DMS53 treated with DMSO at 0.1 percent for 48 hours (cell line): ENCODE data around the gene PSMD13.

Source experiments
- DNase-seq: peaks from one replicate; lab custom pipeline; 2025; ENCODE audit not compliant: unreplicated experiment; lab: John Stamatoyannopoulos, UW

The PSMD13 gene

GRCh38 chr11:241634-242033 is 4.9 kb downstream of the PSMD13 start:
- no peak for DNase-seq

DNA sequence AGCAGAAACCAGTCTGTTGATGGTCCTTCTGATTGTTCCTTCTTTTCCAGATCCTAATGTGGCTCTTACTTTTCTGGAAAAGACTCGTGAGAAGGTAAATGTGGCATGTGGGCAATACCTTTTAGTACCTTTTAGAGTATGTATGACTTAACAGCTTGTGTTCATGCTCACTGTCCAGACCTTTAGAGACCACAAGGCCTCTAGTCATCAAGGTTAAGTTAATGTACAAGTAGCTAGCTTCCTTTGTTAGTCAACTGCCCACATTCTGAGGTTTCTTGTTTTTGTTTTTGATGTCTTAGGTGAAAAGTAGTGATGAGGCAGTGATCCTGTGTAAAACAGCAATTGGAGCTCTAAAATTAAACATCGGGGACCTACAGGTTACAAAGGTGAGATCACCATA is 7.6 kb downstream of the PSMD13 start:
- DNase-seq = no peak

GRCh38 chr11:249062-249461 is 12.3 kb downstream of the PSMD13 start:
- DNase-seq = no peak

DNA sequence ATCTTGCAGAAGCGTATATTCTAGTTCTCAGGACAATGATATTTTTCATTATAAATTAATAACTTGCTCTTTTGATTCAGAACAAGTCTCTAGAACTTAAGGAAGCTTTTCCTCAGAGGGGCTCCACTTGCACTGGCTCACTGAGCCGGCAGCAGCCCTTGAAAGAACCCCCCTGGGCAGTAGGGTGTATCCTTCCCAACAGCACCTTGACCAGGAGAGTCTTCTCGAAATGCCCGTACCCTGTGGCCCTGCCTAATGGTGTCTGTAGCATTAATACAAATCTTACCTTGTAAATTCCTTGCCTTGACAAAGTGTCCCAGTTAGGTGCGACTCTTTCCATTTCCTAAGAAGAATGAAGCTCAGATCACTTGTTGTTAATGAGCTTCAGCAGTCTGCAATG is 13.5 kb downstream of the PSMD13 start:
- DNase-seq = no peak

DNA sequence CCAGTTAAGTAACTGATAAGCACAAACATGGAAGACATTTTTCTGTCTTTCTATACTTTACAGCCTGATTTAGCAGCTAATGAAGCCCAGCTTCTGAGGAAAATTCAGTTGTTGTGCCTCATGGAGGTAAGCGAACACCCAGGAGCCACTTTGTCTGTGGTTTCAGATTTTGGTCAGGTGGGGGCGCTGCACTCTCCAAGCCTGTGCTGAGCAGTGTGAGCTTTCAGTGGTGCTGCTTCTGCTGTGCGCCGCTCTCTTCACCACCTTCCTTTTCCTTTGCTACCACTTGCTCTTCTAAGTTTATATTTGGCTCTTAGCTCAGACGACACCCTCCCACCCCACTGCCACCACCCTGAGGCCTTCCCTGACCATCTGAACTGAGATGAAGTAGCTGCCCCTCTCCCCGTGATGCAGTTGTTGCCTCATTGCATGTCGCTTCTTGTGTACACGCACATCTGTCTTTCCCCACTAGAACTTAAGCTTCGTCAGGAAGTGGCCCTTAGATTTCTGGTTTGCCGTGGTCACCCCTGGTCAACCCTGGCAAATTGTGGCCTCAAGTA is 14.0 kb downstream of the PSMD13 start:
- peak; percentile 51 for DNase-seq

- no peak for DNase-seq
These were observed 14.8 kb downstream of the PSMD13 start for GRCh38 chr11:251550-251949.

DNA sequence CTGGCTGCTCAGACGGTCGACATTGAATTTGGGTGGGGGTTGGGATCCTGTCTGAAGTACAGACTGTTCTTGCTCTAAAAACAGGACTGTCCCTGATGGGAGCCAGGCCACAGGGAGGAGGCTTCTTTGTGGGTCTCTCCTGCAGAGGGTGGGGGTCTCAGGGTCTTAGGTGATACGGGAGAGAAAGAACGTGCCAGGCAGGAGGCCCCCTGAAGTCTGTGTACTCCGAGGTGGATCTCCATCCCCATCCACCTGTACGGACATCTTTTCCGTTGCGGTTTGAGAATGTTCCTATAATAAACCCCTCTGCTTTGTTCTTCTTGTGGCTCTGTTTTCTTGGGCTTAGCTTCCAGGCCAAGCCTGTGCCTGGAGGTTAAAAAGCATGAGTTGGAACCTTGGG is 15.9 kb downstream of the PSMD13 start:
- DNase-seq = no peak

DNA sequence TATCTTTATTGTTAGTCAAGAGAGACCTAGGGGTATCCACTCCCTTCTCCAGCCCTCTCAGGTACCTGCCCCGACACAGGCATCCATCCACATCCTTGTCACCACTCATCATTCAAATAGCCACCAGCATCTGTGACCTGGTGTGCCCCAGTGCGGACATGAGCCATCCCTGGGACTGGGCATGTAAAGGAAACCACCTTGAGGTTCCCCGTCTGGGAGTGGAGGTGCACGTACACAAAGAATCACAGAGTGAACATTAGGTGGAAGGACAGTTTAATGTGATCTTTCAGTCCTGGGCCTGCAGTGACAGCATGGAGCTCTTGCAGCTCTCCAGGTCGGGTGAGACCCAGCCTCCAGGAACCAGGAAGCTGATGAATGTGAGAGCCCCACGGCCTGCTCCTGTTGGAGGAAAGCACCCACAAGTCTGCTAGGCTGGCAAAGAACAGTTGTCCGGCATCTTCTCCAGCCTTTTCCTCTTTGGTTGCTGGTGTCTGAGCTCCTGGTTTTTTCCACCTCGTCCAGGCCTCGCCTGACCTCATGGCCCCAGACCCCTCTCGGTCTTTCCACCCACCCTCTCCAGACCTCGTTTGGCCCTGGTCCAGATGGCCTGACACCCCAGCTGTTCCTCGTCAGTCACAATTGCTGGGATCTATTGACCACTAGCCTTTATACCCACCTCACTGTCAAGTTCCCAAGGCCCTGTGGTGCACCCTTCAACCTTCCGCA is 16.5 kb downstream of the PSMD13 start:
- no peak for DNase-seq

GRCh38 chr11:253886-254270 is 17.1 kb downstream of the PSMD13 start:
- DNase-seq = no peak

- no peak for DNase-seq
These were observed 18.4 kb downstream of the PSMD13 start for GRCh38 chr11:255176-255575.

DNA sequence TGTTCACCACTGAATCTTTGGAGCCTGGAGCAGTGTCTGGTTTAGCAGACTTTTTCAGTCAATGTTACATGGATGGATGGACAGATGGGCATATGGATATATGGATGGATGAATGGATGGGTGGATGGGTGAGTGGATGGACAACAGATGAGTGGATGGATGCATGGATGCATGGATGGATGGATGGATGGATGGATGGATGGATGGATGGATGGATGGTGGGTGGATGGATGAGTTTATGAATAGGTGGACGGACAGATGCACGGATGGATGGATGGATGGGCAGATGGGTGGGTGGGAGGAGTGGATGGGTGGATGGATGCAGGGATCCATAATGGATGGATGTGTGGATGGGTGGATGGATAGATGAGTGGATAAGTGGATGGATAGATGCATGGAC is 19.0 kb downstream of the PSMD13 start:
- no peak for DNase-seq

GRCh38 chr11:256952-257737 is 20.4 kb downstream of the PSMD13 start:
- DNase-seq = no peak

GRCh38 chr11:257766-258493 is 21.2 kb downstream of the PSMD13 start:
- no peak for DNase-seq

GRCh38 chr11:259413-259812 is 22.6 kb downstream of the PSMD13 start:
- no peak for DNase-seq

DNA sequence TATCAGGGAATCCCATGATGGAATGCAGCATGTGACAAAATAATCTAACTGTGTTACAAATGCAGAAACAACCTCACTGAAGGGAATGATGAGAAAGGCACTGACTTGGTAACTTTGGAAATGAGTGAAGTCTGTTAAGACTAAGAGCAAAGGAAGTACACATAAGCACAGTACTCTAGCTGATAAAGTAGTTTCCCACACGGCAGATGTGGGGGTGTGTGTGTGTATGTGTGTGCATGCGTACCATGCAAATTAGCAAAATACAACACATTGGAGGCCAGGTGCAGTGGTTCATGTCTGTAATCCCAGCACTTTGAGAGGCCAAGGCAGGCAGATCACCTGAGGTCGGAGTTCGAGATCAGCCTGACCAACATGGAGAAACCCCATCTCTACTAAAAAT is 24.8 kb downstream of the PSMD13 start:
- DNase-seq = no peak

DNA sequence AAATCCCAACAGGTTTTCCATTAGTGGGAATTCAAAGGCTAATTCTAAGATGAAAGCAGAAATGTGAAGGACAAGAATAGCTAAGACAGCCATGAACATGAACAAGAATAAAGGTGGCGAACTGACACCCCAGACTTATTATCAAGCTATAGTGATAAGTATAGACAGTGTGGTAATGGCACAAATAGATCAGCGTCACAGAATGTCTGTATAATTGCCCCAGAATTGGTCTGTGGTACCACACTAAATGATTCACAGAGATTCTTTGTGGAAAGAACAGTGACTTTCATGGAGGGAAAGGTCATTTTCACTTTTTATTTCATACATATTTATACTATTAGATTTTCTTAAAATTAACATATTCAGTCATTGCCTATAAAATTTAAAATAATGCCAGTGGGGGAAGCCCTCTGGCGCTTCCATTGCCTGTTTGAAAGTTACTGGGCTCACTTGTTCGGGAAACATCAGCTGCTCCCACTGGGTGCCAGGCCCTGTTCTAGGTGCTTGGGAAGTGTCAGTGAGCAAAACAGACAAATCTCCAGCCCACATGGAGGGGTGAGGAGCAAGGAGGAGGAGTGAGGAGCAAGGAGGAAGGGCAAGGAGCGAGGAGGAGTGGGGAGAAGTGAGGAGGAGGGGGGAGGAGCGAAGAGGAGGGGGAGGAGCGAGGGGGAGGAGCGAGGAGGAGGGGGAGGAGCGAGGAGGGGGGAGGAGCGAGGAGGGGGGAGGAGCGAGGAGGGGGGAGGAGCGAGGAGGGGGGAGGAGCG is 30.1 kb downstream of the PSMD13 start:
- DNase-seq = no peak

GRCh38 chr11:267491-267994 is 30.8 kb downstream of the PSMD13 start:
- peak; percentile 16 for DNase-seq

- peak; percentile 37 for DNase-seq
These were observed 32.0 kb downstream of the PSMD13 start for GRCh38 chr11:268716-269145.

DNA sequence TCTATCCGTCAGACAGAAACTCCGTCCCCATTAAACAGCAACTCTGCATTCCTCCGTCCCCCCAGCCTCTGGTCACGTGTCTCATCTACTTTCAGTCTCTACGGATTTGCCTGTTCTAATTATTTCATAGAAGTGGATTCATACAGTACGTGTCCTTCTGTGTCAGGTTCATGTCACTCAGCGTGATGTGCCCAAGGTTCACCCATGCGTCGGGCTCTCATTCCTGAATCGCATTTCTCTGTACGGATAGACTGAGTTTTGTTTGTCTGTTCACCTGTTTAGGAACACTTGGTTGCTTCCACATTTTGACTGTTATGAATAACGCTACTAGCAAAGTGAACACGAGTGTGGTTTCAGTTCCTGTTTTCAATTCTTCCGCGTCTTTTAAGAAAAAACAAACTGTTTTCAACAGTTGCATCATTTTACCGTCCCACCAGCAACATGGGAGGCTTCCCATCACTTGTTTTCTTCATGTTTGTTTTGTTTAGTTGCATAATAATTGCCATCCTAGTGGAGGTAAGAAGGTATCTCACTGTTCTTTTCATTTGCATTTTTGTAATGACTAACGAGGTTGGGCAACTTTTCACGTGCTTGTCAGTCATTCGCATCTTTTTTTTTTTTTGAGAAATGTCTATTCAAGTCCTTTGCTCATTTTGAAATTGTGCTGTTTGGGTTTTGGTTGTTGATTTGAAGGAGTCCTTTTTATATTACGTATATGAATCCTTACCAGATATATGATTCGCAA is 32.5 kb downstream of the PSMD13 start:
- no peak for DNase-seq
